ENCODE results near the gene FABP7.

FABP7 gene

DNA sequence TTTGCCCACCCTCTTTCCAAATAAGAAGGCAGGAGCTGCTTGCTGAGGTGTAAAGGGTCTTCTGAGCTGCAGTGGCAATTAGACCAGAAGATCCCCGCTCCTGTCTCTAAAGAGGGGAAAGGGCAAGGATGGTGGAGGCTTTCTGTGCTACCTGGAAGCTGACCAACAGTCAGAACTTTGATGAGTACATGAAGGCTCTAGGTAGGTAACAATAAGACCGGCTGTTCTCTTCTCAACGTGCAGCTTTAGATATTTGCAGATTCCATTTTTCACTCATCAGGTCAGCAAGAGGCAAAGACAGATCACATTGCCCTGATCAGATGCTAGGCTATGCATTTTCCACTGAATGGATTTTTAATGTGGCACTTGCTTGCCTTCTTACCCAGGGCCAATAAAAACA, at the start of gene FABP7:
Gene FABP7 (plus strand): TSS at position 50 of the 400 bp plus-strand sequence. CDS start 79 bp downstream, at position 129.
- no peaks in the 10 kb centered on the region for H3K36me3 ChIP-seq (ENCODE audit: control insufficient read depth, insufficient read depth, low read length)
- TF ChIP-seq, protein P1, sequence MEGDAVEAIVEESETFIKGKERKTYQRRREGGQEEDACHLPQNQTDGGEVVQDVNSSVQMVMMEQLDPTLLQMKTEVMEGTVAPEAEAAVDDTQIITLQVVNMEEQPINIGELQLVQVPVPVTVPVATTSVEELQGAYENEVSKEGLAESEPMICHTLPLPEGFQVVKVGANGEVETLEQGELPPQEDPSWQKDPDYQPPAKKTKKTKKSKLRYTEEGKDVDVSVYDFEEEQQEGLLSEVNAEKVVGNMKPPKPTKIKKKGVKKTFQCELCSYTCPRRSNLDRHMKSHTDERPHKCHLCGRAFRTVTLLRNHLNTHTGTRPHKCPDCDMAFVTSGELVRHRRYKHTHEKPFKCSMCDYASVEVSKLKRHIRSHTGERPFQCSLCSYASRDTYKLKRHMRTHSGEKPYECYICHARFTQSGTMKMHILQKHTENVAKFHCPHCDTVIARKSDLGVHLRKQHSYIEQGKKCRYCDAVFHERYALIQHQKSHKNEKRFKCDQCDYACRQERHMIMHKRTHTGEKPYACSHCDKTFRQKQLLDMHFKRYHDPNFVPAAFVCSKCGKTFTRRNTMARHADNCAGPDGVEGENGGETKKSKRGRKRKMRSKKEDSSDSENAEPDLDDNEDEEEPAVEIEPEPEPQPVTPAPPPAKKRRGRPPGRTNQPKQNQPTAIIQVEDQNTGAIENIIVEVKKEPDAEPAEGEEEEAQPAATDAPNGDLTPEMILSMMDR (IDR thresholded peaks at IDR 0.05; ENCODE audit: insufficient read depth, low read length, poor library complexity, severe bottlenecking) = no peak
- peaks cover 1% of the 10 kb centered on the region for H3K27me3 ChIP-seq (replicated peaks; ENCODE audit: control insufficient read depth, insufficient read depth, low read length)
- H3K4me3 ChIP-seq (replicated peaks; ENCODE audit: low read depth, low read length) = no peak within 1 kb of the TSS
- no peak for DNase-seq (ENCODE audit: extremely low read depth, insufficient read length)

DNA sequence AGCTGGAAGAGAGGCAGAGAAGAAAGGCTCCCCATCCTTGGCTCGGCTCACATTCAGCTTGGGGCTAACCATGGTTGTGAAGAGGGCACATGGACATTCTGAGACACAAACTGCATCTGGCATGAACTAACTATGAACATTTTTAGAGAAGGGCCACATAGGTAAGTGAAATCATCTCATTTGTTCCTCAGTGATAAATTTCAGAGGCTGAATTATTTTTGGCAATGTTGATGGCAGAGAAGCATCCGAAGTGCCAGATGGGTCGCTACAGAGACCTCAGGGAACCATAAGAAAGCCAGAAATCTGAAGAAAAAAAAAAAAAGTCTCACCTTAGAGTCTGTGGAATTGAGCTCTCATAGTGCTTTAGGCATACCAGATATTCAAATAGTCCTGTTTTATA, 49.2 kb upstream of the FABP7 start:
- Histone ChIP-seq H3K36me3 (ENCODE audit: control insufficient read depth, insufficient read depth, low read length) (no peaks in the 10 kb centered on the region), H3K27me3 (replicated peaks; ENCODE audit: control insufficient read depth, insufficient read depth, low read length) (no peaks in the 10 kb centered on the region), H3K4me3 (replicated peaks; ENCODE audit: low read depth, low read length) (no peak overlapping the region)
- TF ChIP-seq, protein P1 (IDR thresholded peaks at IDR 0.05; ENCODE audit: insufficient read depth, low read length, poor library complexity, severe bottlenecking) = no peak
- no peak for DNase-seq (ENCODE audit: extremely low read depth, insufficient read length)

DNA sequence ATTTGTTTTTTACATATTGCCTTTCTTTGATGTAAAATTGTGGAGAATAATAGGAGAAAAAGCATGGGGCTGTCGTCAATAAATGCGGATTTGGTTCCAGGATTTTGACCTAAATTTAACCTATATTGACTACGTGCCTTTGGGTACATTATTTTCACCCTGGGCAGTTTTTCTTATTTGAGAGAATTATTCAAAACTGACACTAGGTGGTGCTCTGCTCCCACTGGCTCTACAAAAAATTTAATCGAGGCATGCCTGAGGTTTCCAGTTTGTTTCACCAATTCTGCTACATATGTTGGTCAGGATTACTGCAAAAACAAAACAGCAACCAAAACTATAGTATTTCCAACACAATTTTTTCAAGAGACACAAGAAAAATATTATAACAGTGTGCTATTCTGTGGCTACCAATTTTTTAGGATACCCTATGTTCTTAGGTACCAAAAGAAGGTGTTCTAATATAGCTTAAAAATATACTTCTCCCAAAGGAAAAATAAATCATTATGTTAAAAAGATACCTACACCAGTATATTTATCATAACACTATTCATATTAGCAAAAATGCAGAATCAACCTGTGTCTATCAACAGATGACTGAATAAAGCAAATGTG, 48.6 kb upstream of the FABP7 start:
- DNase-seq (ENCODE audit: extremely low read depth, insufficient read length) = no peak
- Histone ChIP-seq H3K27me3 (replicated peaks; ENCODE audit: control insufficient read depth, insufficient read depth, low read length) (no peaks in the 10 kb centered on the region), H3K36me3 (ENCODE audit: control insufficient read depth, insufficient read depth, low read length) (no peaks in the 10 kb centered on the region), H3K4me3 (replicated peaks; ENCODE audit: low read depth, low read length) (no peak overlapping the region)
- TF ChIP-seq, protein P1 (IDR thresholded peaks at IDR 0.05; ENCODE audit: insufficient read depth, low read length, poor library complexity, severe bottlenecking) = peak; percentile 72

DNA sequence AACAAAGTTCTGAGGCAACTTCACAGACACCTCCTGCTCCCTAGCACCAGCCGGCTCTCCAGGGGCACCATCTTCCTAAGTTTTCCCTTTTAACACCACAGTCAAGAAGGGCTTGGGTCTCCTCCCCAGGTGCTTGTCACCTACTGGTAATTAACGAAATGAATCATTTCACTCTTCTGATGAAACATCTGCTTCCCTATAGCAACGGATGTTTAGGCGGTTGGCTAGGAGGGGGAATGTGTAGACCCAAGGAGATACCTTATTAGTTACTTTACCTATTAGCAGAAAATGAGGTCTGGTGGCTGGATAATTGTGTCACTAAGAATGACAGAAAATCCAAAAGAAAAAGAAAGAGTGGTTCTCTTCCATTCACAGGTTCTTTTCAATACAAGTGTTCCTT, 46.3 kb upstream of the FABP7 start:
- DNase-seq (ENCODE audit: extremely low read depth, insufficient read length) = no peak
- TF ChIP-seq, protein P1 (IDR thresholded peaks at IDR 0.05; ENCODE audit: insufficient read depth, low read length, poor library complexity, severe bottlenecking) = no peak
- no peaks in the 10 kb centered on the region for H3K27me3 ChIP-seq (replicated peaks; ENCODE audit: control insufficient read depth, insufficient read depth, low read length)
- H3K4me3 ChIP-seq (replicated peaks; ENCODE audit: low read depth, low read length) = no peak overlapping the region
- no peaks in the 10 kb centered on the region for H3K36me3 ChIP-seq (ENCODE audit: control insufficient read depth, insufficient read depth, low read length)

DNA sequence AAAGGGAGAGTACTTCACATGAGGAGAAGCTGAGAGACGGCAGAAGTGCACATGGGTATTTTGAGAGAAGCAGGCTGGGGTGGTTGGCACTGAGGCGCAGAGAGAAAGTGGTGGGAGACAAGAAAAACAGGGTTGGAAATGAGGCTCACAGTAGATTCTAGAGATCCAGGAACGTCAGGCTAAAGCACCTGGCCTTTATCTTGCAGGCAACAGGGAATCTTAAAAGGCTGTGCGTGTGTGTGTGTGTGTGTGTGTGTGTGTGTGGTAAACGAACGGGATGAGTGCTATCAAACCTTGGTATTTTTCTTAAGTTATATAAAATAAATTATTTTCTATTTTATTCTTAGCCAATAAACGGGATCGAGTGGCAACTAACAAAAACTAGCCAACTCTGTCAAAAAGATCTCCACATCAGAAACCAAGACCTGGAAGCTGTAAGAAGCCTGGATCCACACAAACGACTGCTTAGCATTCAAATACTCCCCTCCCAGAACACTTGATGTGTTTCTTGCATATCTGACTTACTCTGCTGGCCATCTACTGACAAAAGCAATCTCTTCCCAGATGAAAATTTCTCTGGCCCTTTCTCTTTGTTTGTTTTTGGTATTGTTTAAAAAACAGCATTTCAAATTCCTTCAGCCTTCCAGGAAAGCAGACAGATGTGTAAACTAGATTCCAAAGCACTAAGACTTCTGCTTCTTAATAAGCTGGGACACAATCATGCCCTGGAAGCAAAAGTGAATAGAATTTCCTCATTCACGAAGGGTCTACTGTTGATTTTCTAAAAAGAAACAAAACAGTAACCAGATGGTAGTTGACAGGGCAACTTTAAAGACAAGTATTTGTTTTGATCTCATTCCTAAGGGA, 44.8 kb upstream of the FABP7 start:
- DNase-seq (ENCODE audit: extremely low read depth, insufficient read length) = no peak
- Histone ChIP-seq H3K4me3 (replicated peaks; ENCODE audit: low read depth, low read length) (no peak overlapping the region), H3K27me3 (replicated peaks; ENCODE audit: control insufficient read depth, insufficient read depth, low read length) (no peaks in the 10 kb centered on the region), H3K36me3 (ENCODE audit: control insufficient read depth, insufficient read depth, low read length) (no peaks in the 10 kb centered on the region)
- TF ChIP-seq, protein P1 (IDR thresholded peaks at IDR 0.05; ENCODE audit: insufficient read depth, low read length, poor library complexity, severe bottlenecking) = no peak
